GM18511 (cell line): Measurements from ENCODE around the gene SDC1.
A peak's percentile ranks its signal among the peaks of the same experiment; 100 is the strongest.

ENCODE experiments used
- ATAC-seq: cut with Tn5 transposase; IDR thresholded peaks from one replicate; pipeline ENCODE4 v1.9.1; 2021; ENCODE audit warnings: mild to moderate bottlenecking, moderate library complexity; ENCODE audit not compliant: unreplicated experiment

Gene SDC1

GRCh38 chr2:20186855-20187187 is 38.1 kb downstream of the SDC1 start:
- peak; percentile 25 for ATAC-seq

GRCh38 chr2:20186078-20186854 is 38.7 kb downstream of the SDC1 start:
- ATAC-seq: peak; percentile 73

- ATAC-seq: no peak
These were observed 39.5 kb downstream of the SDC1 start for GRCh38 chr2:20185176-20186022.

GRCh38 chr2:20184067-20184938 is 40.6 kb downstream of the SDC1 start:
- no peak for ATAC-seq

- no peak for ATAC-seq
These were observed 41.6 kb downstream of the SDC1 start for GRCh38 chr2:20183373-20183772.

GRCh38 chr2:20182241-20182931 is 42.5 kb downstream of the SDC1 start:
- ATAC-seq: no peak

GRCh38 chr2:20181761-20182160 is 43.2 kb downstream of the SDC1 start:
- ATAC-seq: no peak

GRCh38 chr2:20180676-20181648 is 44.0 kb downstream of the SDC1 start:
- no peak for ATAC-seq

GRCh38 chr2:20179755-20180594 is 45.0 kb downstream of the SDC1 start:
- no peak for ATAC-seq

GRCh38 chr2:20179466-20179754 is 45.5 kb downstream of the SDC1 start:
- no peak for ATAC-seq

- no peak for ATAC-seq
These were observed 46.1 kb downstream of the SDC1 start for GRCh38 chr2:20178666-20179465.

GRCh38 chr2:20178249-20178607 is 46.7 kb downstream of the SDC1 start:
- no peak for ATAC-seq

GRCh38 chr2:20177556-20178248 is 47.2 kb downstream of the SDC1 start:
- ATAC-seq: no peak

- no peak for ATAC-seq
These were observed 48.2 kb downstream of the SDC1 start for GRCh38 chr2:20176760-20177159.

GRCh38 chr2:20175931-20176330 is 49.0 kb downstream of the SDC1 start:
- ATAC-seq: no peak

GRCh38 chr2:20175267-20175666 is 49.7 kb downstream of the SDC1 start:
- ATAC-seq: no peak

- no peak for ATAC-seq
These were observed 50.5 kb downstream of the SDC1 start for GRCh38 chr2:20174410-20174809.
